AG04450 (cell line): ENCODE results near the gene PTPN20. TPM values are rescaled to one million over a fixed set of nuclear protein-coding genes. Genes with fewer than 3 reads are reported as not detected.
"Not testable (repeated sequence)": the region's sequence is repeated elsewhere in the genome, so short reads cannot be mapped to it uniquely, and the experiment has no call there.

ENCODE experiments used
- CTCF ChIA-PET: fragments of 300-600, 350-600 bp; formaldehyde crosslinking; extraction: SDS; loops from one replicate; lab custom pipeline; 2022; ENCODE audit warnings: antibody characterized with exemption, inconsistent platforms; lab: Charles Lee
- POLR2A ChIA-PET: fragments of 350-600 bp; formaldehyde crosslinking; extraction: SDS; loops from one replicate; lab custom pipeline; 2021; ENCODE audit warnings: antibody characterized with exemption, inconsistent platforms; lab: Yijun Ruan, JAX
- DNase-seq: peaks from one replicate; pipeline ENCODE4 v3.0.0-alpha.2; 2011; ENCODE audit warnings: low read depth, low spot score
- H3K27ac ChIP-seq: one replicate; pipeline ENCODE4 v1.5.1; 2012; ENCODE audit warnings: low read depth, low read length, control low read depth
- H3K27me3 ChIP-seq: one replicate; pipeline ENCODE4 v1.6.0; 2012; ENCODE audit warnings: low read length; ENCODE audit not compliant: control insufficient read depth, insufficient read depth
- H3K4me3 ChIP-seq: 2 replicates; pipeline ENCODE4 v1.5.1; 2011; ENCODE audit warnings: mild to moderate bottlenecking, low read depth, low read length, control low read depth
- H3K9me3 ChIP-seq: 2 replicates; pipeline ENCODE4 v1.5.1; 2012; ENCODE audit warnings: low read length; ENCODE audit not compliant: control insufficient read depth, insufficient read depth
- polyA minus RNA-seq: library from RNA; depleted of rRNA, polyadenylated mRNA; stranded (reverse); fragments of >200 nt; gene quantifications from 2 replicates; pipeline ENCODE4 v1.2.3, GENCODE V29; 2011; rRNA and poly(A)+ RNA removed
- polyA plus RNA-seq: library from polyadenylated mRNA; depleted of rRNA; stranded (reverse); fragments of >200 nt; gene quantifications from 2 replicates; pipeline ENCODE4 v1.2.3, GENCODE V29; 2011; rRNA removed

The PTPN20 gene, protein sequence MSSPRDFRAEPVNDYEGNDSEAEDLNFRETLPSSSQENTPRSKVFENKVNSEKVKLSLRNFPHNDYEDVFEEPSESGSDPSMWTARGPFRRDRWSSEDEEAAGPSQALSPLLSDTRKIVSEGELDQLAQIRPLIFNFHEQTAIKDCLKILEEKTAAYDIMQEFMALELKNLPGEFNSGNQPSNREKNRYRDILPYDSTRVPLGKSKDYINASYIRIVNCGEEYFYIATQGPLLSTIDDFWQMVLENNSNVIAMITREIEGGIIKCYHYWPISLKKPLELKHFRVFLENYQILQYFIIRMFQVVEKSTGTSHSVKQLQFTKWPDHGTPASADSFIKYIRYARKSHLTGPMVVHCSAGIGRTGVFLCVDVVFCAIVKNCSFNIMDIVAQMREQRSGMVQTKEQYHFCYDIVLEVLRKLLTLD
- polyA plus RNA-seq = not detected in 2 replicates
- polyA minus RNA-seq = 0.18 TPM in 1 of 2 replicates, not detected in the other

DNA sequence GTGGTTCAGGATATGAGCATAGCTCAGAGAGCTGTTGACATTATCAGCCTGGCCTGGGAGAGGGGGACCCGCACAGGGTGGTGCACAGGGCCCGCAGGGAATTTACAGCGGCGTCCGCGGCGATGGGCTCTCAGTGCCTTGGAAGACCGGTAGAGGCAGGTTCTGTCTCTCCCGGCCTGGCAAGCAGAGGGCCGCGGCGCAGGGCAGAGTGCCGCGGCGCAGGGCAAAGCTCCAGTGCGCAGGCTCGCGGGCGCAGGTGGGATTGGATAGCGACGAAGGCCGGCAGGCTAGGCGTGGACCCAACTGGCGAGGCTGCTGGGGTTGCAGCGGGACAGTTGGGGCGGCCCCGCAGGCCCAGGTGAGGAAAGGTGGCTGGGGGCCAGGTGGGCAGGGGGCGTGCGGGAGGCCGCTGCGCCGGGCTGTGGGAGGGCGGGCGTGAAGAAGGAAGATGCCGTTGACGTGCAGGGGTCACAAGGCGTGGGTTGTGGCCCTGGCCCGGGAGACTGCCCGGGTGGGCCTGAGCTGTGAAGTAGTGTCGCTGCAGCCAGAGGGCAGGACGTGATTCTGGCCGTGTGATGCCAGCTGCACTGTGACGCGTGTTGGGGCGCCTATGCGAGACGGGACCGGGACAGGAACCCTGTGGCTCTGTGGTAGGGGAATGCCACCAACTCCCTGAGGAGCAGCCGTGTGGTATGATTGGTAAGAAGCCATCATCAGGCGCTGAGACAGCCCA, at the start of gene PTPN20:
PTPN20 (plus strand) TSS at position 285 of the 733 bp plus-strand sequence. CDS start 21,072 bp downstream, outside the sequence.
- DNase-seq, H3K27me3 ChIP-seq, H3K9me3 ChIP-seq, H3K27ac ChIP-seq, POLR2A ChIA-PET, H3K4me3 ChIP-seq, CTCF ChIA-PET: not testable (repeated sequence)

DNA sequence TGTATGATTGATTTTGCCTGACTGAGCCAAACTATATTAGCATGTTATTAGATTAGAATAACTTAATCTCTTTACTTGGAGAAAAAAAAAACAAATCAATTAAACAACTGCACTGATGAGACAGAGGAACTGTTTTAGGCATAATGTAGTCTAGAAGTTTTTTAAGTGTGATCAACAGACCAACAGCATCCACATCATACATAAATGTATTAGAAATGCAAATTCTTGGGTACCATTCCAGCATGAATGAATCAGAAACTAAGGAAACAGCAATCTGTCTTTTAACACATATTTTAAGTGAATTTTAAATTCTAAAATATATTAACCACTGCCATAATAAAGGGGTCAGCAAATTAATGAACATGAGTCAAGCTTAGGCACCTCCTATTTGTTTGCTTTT, 41.5 kb upstream of the PTPN20 start:
- H3K27me3 ChIP-seq, CTCF ChIA-PET, H3K9me3 ChIP-seq, H3K4me3 ChIP-seq, POLR2A ChIA-PET, DNase-seq, H3K27ac ChIP-seq: not testable (repeated sequence)

DNA sequence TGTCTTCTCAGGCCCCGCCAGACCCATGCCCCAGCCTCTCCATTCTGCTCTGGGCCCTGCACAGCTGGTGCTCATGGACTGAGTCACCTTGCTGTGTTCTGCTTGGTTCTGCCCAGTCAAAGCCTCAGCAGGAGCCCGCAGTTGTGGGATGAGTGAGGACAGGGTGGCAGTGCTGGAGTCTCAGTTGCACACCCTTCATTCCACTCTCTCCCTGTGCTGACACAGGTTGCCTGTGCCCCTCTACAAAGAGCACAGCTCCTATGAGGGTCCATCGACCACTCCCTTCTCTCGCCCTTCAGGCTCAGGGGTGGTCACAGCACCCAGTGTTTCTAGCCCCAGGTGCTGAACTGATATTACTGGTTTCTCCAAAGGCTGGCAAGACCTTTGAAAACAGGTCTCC, 39.6 kb upstream of the PTPN20 start:
- CTCF ChIA-PET, H3K27ac ChIP-seq, H3K27me3 ChIP-seq, POLR2A ChIA-PET, DNase-seq, H3K4me3 ChIP-seq, H3K9me3 ChIP-seq: not testable (repeated sequence)

DNA sequence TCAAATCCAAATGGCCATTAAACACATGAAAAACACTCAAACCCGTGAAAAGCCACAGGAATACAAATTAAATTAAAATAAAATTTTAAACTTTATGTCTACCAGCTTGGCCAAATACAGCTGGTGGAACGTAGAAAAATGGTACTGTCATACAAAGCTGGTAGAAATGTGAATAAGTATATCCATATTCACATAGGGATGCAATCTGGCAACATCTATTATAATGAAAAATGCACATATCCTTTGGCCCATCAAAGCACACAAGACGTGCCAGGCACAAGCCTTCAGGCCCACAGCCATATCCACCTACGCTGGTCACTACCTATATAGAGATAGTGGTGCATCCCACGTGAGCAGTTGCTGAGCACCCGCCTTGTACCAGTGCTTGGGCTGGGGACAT, 35.9 kb upstream of the PTPN20 start:
- H3K27ac ChIP-seq, DNase-seq, H3K4me3 ChIP-seq, POLR2A ChIA-PET, CTCF ChIA-PET, H3K9me3 ChIP-seq, H3K27me3 ChIP-seq: not testable (repeated sequence)

DNA sequence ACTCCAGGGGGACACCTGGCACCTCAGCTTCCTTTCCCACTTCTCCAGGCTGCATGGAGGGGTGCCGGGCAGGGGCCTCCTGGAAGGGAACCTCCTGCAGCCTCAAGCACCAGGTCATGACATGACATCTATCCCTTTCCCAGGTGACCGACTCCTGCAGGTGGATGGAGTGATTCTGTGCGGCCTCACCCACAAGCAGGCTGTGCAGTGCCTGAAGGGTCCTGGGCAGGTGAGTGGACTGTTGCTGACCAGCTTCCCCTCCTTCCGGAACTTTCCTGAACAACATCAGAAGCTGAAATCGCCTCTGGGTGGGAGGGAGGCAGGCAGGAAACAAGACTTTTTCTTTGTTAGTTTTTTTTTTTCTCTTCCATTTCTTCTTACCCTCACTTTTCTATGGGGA, 34.5 kb upstream of the PTPN20 start:
- POLR2A ChIA-PET, H3K9me3 ChIP-seq, H3K27ac ChIP-seq, CTCF ChIA-PET, H3K27me3 ChIP-seq, H3K4me3 ChIP-seq, DNase-seq: not testable (repeated sequence)

DNA sequence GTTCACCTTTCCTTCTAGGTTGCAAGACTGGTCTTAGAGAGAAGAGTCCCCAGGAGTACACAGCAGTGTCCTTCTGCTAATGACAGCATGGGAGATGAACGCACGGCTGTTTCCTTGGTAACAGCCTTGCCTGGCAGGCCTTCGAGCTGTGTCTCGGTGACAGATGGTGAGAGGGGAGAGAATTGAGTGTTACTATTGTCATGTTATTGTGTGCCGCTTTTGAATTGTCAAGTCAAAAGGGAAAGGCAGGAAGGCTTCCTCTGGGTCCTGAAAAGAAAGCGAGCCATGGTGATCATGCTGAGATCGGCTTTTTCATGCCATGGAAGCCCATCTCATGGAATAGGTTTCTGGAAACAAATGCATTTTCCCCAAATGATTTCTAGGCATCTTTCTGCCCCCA, 32.5 kb upstream of the PTPN20 start:
- POLR2A ChIA-PET, H3K4me3 ChIP-seq, DNase-seq, CTCF ChIA-PET, H3K9me3 ChIP-seq, H3K27me3 ChIP-seq, H3K27ac ChIP-seq: not testable (repeated sequence)

DNA sequence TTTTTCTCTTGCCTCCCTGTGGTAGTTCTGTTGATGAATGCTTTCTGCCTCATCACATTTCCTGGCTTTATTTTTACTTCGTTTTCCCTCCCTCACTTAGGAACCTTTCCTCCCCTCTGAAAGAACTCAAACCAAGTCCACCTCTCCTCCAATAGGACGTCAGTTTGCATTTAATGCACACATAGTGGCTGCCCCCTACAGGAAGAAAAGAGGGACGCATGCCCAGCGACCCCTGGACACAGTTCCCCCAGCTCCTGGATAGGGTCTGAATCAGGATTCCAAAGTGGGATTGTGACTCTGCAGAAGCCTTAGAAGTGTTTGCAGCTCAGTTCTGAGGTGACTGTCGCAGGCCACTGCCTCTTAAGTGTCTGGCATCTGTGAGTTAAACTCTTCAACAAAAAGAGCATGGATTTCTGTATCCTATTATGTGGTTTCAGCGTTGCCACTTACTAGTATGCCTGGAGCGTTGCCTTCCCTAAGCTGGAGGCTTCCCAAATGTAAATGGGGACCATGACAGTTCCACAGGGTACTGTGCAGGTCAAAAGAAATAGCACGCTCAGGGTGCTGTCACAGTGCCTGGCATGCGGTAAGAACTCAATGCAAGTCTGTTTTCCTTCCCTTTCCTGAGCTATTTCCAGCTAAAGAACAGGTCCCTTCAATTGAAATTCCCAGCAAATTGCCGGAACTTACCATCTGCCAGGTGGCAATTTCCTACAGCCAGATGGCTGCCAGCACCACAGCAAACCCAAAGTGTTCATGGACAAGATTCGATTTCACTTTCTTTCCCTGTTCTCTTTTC, 20.2 kb upstream of the PTPN20 start:
- DNase-seq, H3K9me3 ChIP-seq, H3K4me3 ChIP-seq, H3K27ac ChIP-seq, H3K27me3 ChIP-seq, CTCF ChIA-PET, POLR2A ChIA-PET: not testable (repeated sequence)

DNA sequence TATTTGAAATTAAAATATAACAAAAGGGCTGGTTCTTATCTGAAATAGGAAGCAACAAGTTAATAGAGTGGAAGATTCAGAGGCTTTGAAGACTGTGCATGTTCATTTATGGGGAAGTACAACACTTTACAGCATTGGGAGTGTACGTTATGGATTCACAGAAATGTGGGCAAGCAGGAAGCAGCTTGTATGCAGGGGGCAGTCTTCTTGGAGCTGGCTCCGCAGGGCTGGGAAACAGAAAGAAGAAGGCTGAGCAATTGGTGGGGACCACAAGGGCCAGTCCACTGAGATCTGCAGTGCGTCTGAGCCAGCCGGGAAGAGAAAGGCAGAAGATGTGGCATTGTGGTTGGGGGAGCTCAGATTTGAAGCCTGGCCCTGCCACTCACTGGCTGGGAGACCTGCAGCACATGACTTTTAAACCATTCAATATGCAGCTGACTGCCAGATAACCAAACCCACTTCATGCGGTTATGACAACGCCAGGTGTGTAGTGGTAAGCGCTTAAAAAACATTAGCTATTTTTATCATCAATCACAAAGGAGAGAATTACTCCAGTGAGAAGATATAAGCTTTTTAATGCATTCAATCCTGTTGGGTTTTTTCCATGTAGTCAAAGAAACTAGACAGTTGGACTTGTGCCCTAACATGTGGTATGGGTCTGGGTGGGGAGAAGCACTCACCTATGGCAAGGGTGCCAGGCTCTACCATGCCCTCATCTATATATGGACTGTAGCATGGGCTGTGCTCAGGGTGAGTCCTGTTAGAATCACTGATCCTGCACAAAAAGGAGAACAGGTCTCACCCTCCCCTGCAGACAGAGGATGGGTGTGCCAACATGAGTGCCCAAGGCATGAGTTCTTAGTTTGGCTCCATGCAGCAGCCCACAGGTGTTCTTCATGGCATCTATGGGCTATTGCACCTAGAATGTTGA, 14.2 kb upstream of the PTPN20 start:
- CTCF ChIA-PET, H3K27ac ChIP-seq, POLR2A ChIA-PET, H3K27me3 ChIP-seq, H3K4me3 ChIP-seq, H3K9me3 ChIP-seq, DNase-seq: not testable (repeated sequence)

DNA sequence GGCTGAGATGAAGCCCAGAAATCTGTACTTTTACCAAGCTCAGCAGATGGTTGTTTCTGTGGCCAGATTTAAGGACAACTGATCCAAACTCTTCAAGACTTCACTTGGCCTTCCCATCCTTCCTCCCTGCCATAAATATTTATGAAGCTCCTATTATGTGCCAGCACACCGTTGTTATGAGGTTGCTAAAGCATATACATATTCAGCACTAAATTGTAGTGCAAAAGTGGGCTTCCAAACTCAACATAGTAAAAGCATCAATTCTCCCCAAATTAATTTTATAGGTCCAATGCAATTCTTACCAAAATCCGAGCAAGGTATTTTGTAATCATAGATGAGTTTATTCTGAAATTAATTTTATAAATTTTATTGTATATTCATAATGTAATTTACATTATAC, 10.0 kb upstream of the PTPN20 start:
- H3K27me3 ChIP-seq, H3K9me3 ChIP-seq, DNase-seq, POLR2A ChIA-PET, H3K27ac ChIP-seq, H3K4me3 ChIP-seq, CTCF ChIA-PET: not testable (repeated sequence)

DNA sequence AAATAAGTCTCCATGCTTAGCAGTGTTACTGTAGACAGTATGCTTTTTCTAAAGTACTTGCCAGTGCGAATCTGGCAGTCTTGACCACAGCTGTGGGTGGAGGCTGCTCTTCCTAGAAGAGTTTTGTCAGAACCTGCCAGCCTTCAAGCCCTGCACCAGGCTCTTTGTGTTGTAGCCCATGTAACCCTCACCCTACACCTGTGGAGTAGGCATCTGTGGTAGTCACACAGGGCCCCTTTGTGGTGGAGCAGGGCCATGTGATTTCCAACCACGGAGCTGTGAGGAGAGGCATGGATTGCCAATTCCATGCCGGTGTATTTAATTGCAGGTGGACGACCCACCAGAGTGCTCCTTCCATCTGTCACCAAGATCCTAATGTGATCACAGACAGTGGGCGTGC, 7.4 kb upstream of the PTPN20 start:
- CTCF ChIA-PET, DNase-seq, H3K9me3 ChIP-seq, H3K4me3 ChIP-seq, POLR2A ChIA-PET, H3K27ac ChIP-seq, H3K27me3 ChIP-seq: not testable (repeated sequence)

DNA sequence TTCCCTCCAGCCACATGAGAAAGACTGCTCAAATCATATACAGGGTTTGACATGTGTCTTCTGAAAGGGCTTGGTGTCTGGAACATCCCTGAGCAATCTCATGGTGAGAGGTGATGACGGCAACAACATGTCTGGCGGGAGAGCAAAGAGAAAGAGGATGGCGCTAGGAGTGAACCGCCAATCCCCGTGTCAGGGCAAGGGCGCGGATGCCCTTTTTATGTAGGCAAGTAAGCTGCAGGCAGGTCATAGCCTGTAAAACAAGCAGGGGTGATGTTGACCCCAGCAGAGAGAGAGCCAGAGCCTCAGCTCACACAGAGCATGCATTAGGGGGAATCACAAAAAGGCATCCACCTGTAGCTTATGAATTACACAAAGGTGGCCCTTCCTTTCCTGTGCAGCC, 4.9 kb upstream of the PTPN20 start:
- H3K4me3 ChIP-seq, H3K9me3 ChIP-seq, H3K27me3 ChIP-seq, CTCF ChIA-PET, DNase-seq, H3K27ac ChIP-seq, POLR2A ChIA-PET: not testable (repeated sequence)
